Naive B cell (primary cell): ENCODE results near the gene CDC42SE1. TPM values are rescaled to one million over a fixed set of nuclear protein-coding genes. Genes with fewer than 3 reads are reported as not detected.
A peak's percentile ranks its signal among the peaks of the same experiment; 100 is the strongest.

Source experiments
- ATAC-seq, 2 donors: fragments of 150-1000 bp; cut with Tn5 transposase; 2 replicates each; pipeline ENCODE4 v1.10.0; 2021; ENCODE audit warnings: low read depth in 2 of 2, mild to moderate bottlenecking in 2 of 2, moderate library complexity in 2 of 2
- DNase-seq: peaks from one replicate; pipeline ENCODE4 v3.0.0; 2022
- H3K27ac Mint-ChIP-seq, 6 donors: one replicate each; pipeline ENCODE4 v1.8.0; 2020 to 2022; ENCODE audit warnings: mild to moderate bottlenecking in 6 of 6, mixed read lengths in 6 of 6, moderate library complexity in 5 of 6, inconsistent platforms in 2 of 6
- H3K27me3 Mint-ChIP-seq, 3 donors: one replicate each; pipeline ENCODE4 v1.8.0; 2021 to 2022; ENCODE audit warnings: mixed read lengths in 3 of 3, mild to moderate bottlenecking in 1 of 3
- H3K36me3 Mint-ChIP-seq, 2 donors: one replicate each; pipeline ENCODE4 v1.8.0; 2020 to 2022; ENCODE audit warnings: mixed read lengths in 2 of 2, inconsistent platforms in 1 of 2, mild to moderate bottlenecking in 1 of 2
- H3K4me1 Mint-ChIP-seq, 3 donors: one replicate each; pipeline ENCODE4 v1.8.0; 2020 to 2022; ENCODE audit warnings: mixed read lengths in 3 of 3, inconsistent platforms in 1 of 3, mild to moderate bottlenecking in 1 of 3, moderate library complexity in 1 of 3
- H3K4me3 Mint-ChIP-seq, 8 donors: one replicate each; pipeline ENCODE4 v1.8.0; 2020 to 2022; ENCODE audit warnings: mild to moderate bottlenecking in 8 of 8, mixed read lengths in 8 of 8, moderate library complexity in 8 of 8, inconsistent platforms in 2 of 8
- H3K9me3 Mint-ChIP-seq, 7 donors: one replicate each; pipeline ENCODE4 v1.8.0; 2020 to 2022; ENCODE audit warnings: mixed read lengths in 7 of 7, mild to moderate bottlenecking in 5 of 7, inconsistent platforms in 2 of 7, moderate library complexity in 1 of 7
- polyA plus RNA-seq, 6 donors: library from polyadenylated mRNA; unstranded; fragments of 300-500 nt; fragmentation: Illumina TruSeq; gene quantifications; one replicate each; pipeline ENCODE4 v1.2.3, GENCODE V29; 2021; ENCODE audit warnings: low read depth in 6 of 6

Gene CDC42SE1
- polyA plus RNA-seq, 6 donors from 2014 or later = 98.9 to 152 (median 119) TPM

DNA sequence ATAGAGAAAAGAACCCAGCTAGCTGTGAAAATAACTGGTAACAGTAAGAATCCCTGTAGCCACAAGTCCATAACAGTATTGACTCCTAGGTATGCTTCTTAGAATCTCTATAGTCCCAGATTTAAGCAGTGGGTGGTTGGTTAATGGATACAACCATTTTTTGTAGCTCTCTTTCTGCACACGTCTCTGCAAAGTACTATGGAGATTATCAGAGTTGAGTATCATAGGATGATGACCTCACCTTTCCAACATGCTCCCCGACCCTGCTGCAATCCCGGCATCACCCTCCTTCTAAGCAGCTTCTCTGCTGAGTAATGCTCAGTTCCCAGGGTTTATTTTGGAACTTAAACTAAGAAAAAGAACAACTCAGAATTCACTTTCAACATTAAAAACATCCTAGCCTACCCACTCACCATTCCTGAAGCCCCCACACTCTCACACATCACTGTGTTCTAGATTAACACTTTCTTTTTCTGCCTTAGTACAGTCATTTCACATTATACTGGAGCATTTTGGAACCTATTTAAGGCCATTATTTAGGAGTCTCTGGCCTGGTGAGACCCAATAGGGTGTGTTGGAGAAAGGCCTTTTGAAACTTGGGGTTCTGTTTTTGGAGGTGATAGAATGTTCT is 3.4 kb upstream of the CDC42SE1 start:
- peak overlapping the region in 1 of 8 donors; percentile 36 for H3K4me3 Mint-ChIP-seq
- H3K27ac Mint-ChIP-seq = peak overlapping the region in 2 of 6 donors; percentile 74 to 80
- DNase-seq = no peak
- H3K9me3 Mint-ChIP-seq = no peaks in the 10 kb centered on the region
- no peaks in the 10 kb centered on the region for H3K27me3 Mint-ChIP-seq
- H3K4me1 Mint-ChIP-seq = peaks cover 19 to 31% (median 25%) of the 10 kb centered on the region in 3 donors
- H3K36me3 Mint-ChIP-seq = peaks cover 0 to 15% of the 10 kb centered on the region in 2 donors
- no peak for ATAC-seq

DNA sequence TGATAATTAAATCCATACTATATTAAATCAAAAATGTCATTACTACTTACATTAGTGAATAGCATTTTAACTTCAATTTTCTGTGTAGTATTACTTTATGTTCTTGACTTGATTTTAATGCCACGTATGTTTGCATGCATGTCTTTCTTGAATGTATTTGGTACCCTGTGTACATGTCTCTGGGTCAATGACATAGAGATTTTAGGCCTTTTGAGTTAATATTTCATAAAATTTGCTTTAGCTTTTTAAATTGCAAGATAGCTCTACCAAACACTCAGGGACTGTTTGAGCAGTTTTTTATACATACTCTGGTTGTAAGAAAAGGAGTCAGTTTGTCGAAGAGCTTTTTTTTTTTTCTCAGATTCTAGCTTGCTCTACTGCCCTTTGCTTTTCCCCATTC is 2.3 kb upstream of the CDC42SE1 start:
- H3K36me3 Mint-ChIP-seq = peaks cover 0 to 25% of the 10 kb centered on the region in 2 donors
- H3K27ac Mint-ChIP-seq = peak overlapping the region in 1 of 6 donors; percentile 68
- H3K4me1 Mint-ChIP-seq = peaks cover 30 to 43% (median 31%) of the 10 kb centered on the region in 3 donors
- no peaks in the 10 kb centered on the region for H3K9me3 Mint-ChIP-seq
- DNase-seq (no peak), ATAC-seq (no peak)
- peak overlapping the region in 1 of 8 donors; percentile 97 for H3K4me3 Mint-ChIP-seq
- no peaks in the 10 kb centered on the region for H3K27me3 Mint-ChIP-seq

DNA sequence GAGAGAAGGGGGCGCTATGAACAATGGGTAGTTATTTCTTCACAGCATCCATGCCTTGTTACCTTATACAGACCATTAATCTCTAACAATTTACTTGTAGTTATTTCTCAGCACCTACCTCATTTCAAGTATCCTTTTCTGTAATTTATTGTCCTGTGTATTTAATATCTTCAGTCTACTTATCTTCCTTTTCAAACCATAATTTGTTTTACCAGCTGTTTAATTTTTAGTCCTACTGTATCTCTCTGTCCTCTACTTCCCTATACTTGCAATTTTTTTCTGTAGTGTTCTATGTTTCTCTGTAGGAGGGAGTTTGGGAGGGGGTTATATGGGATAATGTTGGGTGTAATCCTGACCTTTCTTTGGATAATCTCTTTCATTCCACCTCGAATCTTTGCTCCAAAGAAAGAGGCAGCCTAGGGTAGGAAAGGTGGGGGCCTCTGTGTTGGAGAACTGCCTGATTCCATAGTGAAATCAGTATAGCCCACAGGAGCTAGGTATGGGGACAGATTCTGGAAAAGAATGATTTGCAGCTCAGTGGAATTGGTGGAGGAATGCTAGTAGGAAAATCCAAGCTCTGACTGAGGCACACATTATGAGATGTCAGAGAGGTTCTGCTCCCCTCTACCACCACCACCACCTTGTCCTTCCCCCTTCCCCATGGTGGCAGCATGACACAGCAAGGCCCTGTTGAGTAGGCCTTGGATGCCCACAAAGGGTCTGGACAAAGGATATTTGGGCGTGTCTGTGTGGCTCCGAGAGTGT is 1.4 kb upstream of the CDC42SE1 start:
- Mint-ChIP-seq H3K4me3 (peak overlapping the region; percentile 87 to 100 (median 98)), H3K27ac (peak overlapping the region in 5 of 6 donors; percentile 27 to 99 (median 84)), H3K9me3 (no peaks in the 10 kb centered on the region), H3K27me3 (no peaks in the 10 kb centered on the region), H3K36me3 (peaks cover 0 to 28% of the 10 kb centered on the region in 2 donors), H3K4me1 (peaks cover 39 to 52% (median 39%) of the 10 kb centered on the region in 3 donors)
- ATAC-seq (no peak), DNase-seq (no peak)

DNA sequence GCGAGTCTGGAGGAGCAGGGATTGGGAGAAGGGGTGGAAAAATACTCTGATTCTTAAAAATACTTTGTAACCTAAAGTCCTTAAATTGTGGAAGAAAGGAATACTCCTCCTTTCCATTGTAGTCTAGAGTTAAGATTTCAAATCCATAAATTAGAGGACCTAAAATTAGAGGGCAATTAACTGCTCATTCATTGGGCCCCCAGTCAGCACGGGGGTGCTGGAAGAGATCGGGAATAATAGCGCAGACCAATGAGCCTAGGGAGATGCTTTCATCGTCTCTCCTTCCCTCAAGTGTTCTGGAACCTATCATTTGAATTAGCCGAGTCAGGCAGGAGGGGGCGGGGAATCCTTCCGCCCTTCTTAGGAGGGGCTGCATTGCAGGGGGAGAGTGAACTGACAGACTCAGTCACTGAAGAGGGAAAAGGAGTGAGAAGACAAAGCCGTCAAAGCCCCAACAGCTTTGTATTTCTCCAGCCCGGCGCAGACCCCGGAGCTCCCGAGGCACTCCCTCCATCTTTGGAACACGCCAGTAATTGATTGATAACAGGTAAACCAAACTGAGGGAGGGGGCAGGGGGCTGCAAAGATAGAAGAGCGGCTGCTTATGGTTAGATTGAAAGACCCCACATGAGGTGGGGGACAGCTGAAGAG is 710 bp upstream of the CDC42SE1 start, which contains the start of gene MLLT11:
Gene MLLT11, plus strand, starts transcription at position 391 of the 650 bp plus-strand sequence. CDS start 6,828 bp downstream, outside the sequence.
- no peaks in the 10 kb centered on the region for H3K27me3 Mint-ChIP-seq
- peaks cover 46 to 59% (median 46%) of the 10 kb centered on the region in 3 donors for H3K4me1 Mint-ChIP-seq
- ATAC-seq = no peak
- H3K9me3 Mint-ChIP-seq = no peaks in the 10 kb centered on the region
- H3K36me3 Mint-ChIP-seq = peaks cover 2 to 30% of the 10 kb centered on the region in 2 donors
- DNase-seq = no peak
- peak within 1 kb of the TSS; percentile 98 to 99 (median 98) for H3K27ac Mint-ChIP-seq
- H3K4me3 Mint-ChIP-seq = peak within 1 kb of the TSS; percentile 87 to 100 (median 98)

DNA sequence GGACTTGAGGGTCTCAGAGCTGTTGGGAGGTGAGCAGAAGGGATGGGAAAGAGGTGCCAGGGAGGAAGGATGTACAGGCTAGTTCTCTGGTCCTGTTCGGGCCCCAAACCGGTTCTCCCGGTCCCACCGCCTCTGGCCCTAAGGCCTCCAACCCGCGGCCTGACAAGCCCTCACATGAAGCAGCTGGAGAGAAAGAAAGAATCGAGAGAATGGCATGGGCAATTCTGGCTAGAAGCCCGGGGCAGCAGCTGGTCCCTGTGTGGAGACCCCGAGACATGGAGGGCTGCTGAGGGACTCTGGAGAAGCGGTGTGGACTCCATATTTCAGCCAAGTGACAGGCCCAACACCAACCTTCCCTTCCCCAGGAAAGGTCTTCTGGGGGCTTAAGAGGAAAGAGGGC is 730 bp downstream of the CDC42SE1 start:
- Mint-ChIP-seq H3K36me3 (peaks cover 7 to 43% of the 10 kb centered on the region in 2 donors), H3K4me3 (peak overlapping the region; percentile 87 to 100 (median 98)), H3K27me3 (no peaks in the 10 kb centered on the region), H3K4me1 (peaks cover 57 to 64% (median 60%) of the 10 kb centered on the region in 3 donors), H3K27ac (peak overlapping the region; percentile 95 to 99 (median 98)), H3K9me3 (no peaks in the 10 kb centered on the region)
- ATAC-seq (no peak), DNase-seq (no peak)

DNA sequence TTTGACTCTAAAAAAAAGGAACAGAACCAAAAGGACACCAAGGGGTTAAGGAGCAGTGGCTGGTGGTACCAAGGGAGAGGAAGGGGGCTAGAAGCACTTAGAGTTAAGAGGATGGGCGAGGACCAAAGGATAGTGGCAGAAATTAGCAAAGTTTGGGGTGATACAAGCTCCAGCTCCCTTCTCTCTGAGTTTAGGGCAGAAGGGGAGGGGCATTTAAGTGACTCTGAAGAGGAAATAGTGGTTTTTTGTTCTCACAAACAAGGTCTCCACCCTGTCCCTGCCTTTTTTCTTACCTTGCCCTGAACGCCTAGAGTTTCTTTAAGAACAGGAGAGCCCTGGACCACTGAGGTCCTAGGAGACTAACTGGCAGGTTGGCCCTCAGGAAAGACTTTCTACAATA is 3.3 kb downstream of the CDC42SE1 start:
- no peaks in the 10 kb centered on the region for H3K27me3 Mint-ChIP-seq
- ATAC-seq (peak; percentile 18 to 23), DNase-seq (peak; percentile 46)
- peaks cover 7 to 53% of the 10 kb centered on the region in 2 donors for H3K36me3 Mint-ChIP-seq
- no peaks in the 10 kb centered on the region for H3K9me3 Mint-ChIP-seq
- H3K4me1 Mint-ChIP-seq = peaks cover 61 to 80% (median 70%) of the 10 kb centered on the region in 3 donors
- H3K27ac Mint-ChIP-seq = peak overlapping the region; percentile 57 to 99 (median 91)
- peak overlapping the region; percentile 87 to 100 (median 98) for H3K4me3 Mint-ChIP-seq

DNA sequence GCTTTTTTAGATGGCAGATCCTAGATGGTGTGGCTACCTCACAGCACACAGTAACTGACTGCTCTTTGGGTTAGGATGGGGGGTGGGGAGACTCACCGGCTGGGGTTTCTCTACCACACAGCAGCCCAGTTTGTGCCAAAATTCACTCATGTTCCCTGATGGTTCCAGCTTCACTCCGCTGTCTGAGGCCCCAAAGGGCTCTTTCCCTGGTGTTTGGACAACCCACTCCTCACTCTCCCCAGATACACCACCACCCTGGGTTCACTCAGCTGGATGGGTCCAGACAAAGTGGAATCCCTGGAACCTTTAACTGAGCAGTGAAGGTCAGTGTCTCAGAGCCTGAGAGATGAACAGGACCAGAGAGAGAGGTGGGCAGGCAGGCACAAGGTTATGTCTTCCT is 3.8 kb downstream of the CDC42SE1 start:
- Mint-ChIP-seq H3K4me1 (peaks cover 60 to 76% (median 64%) of the 10 kb centered on the region in 3 donors), H3K27me3 (no peaks in the 10 kb centered on the region), H3K27ac (peak overlapping the region; percentile 57 to 99 (median 91)), H3K4me3 (peak overlapping the region; percentile 87 to 100 (median 98)), H3K36me3 (peaks cover 7 to 53% of the 10 kb centered on the region in 2 donors), H3K9me3 (no peaks in the 10 kb centered on the region)
- DNase-seq (no peak), ATAC-seq (no peak)

DNA sequence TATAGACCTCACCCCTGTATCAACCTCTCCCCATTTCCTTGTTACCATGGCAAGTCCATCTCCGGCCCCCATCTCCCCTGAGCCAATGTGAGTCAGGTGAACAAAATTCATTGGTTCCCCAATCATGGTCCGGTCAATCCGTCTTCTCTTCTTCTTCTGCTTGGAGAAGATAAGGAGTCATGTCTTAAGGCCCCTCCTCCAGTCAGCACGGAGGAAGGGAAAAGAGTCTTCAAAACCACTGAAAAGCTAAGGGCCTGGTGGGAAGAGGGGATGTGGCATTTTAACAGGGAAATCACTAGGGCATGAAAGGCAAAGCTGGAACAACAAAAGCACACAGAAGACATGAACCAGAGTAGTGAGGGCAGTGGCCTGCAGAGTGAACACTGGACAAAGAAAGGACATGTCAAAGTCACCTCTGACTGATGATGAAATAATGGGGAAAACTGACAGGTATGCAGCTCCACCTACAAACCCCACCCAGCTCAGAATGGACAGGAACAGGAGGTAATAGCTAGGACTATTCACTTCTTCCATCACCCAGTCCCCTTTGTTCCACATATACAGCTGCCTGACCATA is 4.4 kb downstream of the CDC42SE1 start:
- Mint-ChIP-seq H3K4me3 (peak overlapping the region; percentile 87 to 100 (median 98)), H3K36me3 (peaks cover 7 to 53% of the 10 kb centered on the region in 2 donors), H3K27ac (peak overlapping the region; percentile 82 to 99 (median 94)), H3K9me3 (no peaks in the 10 kb centered on the region), H3K4me1 (peaks cover 59 to 73% (median 60%) of the 10 kb centered on the region in 3 donors), H3K27me3 (no peaks in the 10 kb centered on the region)
- DNase-seq = no peak
- ATAC-seq = no peak

DNA sequence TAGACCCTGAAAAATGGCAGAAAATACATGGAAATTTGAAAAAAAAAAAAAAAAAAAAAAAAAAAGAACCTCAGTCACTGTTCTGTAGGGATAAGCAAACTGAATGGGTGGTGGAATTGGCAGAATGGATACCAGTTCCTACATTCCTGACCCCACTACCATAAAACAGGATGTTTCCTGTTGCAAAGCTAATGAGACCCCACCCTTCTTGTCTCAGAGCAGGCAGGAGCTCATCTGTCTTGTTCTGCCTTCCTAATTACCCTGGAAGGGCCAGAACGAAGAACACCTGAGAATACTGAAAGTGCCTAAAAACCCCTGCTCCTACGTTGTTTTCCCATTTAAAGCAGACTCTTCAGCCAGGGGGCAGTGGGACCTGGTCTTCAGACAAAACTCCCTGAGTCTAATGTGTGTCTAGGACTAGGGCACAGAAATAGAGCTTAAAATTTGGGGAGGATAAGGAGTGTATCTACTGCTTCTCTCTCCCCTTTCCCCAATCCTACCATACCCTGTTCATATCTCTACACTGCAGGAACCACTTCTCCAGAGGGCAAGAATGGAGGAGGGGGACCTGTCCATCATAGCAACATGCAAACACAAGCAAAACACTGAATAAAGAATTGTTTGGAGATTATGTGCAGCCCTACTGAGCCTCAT is 7.9 kb downstream of the CDC42SE1 start:
- H3K9me3 Mint-ChIP-seq = no peaks in the 10 kb centered on the region
- peaks cover 7 to 25% of the 10 kb centered on the region in 2 donors for H3K36me3 Mint-ChIP-seq
- H3K4me3 Mint-ChIP-seq = peak overlapping the region in 2 of 8 donors; percentile 6 to 15
- H3K4me1 Mint-ChIP-seq = peaks cover 49 to 78% (median 52%) of the 10 kb centered on the region in 3 donors
- DNase-seq (no peak), ATAC-seq (no peak)
- H3K27me3 Mint-ChIP-seq = no peaks in the 10 kb centered on the region
- peak overlapping the region in 4 of 6 donors; percentile 23 to 99 (median 87) for H3K27ac Mint-ChIP-seq

DNA sequence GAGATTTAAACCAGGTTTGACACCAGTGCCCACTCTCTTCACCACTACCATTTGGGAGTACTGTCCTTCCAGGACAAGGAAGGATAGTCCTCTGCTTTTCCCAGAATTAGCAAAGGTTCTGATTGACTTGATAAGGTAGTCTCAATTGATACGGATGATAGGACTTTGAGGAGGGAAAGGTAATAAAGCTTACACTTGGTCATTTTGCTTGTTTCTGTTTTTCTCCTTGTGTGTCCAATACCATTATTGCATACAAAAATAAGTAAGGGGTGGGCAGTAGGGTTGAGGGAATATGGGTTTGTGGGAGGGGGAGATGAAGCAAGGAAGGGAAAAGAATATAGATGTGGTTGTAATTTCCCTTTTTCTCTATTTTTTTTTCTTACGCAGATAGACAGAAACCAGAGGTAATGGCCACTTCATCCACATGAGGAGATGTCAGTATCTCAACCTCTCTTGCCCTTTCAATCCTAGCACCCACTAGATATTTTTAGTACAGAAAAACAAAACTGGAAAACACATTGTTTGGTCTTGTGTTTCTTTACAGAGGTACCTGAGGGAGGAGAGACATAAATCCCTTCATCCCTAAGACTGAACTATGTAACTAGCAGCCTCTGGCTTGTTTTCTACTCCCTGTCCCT is 9.3 kb downstream of the CDC42SE1 start:
- peaks cover 6 to 23% of the 10 kb centered on the region in 2 donors for H3K36me3 Mint-ChIP-seq

DNA sequence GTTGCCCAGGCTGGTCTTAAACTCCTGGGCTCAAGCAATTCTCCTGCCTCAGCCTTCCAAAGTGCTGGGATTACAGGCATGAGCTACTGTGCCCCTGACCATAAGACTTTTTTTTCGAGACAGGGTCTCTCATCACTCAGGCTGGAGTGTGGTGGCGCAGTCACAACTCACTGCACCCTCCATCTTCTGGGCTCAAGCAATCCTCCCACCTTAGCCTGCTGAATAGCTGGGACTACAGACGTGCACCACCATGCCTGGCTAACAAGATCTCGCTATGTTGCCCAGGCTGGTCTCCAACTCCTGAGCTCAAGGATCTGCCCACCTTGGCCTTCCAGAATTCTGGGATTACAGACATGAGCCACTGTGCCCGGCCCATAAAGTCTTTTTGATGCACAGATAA is 10.0 kb downstream of the CDC42SE1 start:
- H3K4me1 Mint-ChIP-seq = peaks cover 35 to 62% (median 39%) of the 10 kb centered on the region in 3 donors
- H3K9me3 Mint-ChIP-seq = no peaks in the 10 kb centered on the region
- no peaks in the 10 kb centered on the region for H3K27me3 Mint-ChIP-seq
- DNase-seq = no peak
- peak overlapping the region in 7 of 8 donors; percentile 47 to 96 (median 95) for H3K4me3 Mint-ChIP-seq
- no peak for ATAC-seq
- peaks cover 0 to 16% of the 10 kb centered on the region in 2 donors for H3K36me3 Mint-ChIP-seq
- H3K27ac Mint-ChIP-seq = peak overlapping the region in 3 of 6 donors; percentile 27 to 99 (median 96)

More for the DNA sequence above, 9.3 kb downstream of the CDC42SE1 start:
- H3K9me3 Mint-ChIP-seq = no peaks in the 10 kb centered on the region
- H3K27ac Mint-ChIP-seq = peak overlapping the region in 5 of 6 donors; percentile 9 to 99 (median 60)
- H3K4me3 Mint-ChIP-seq = peak overlapping the region in 3 of 8 donors; percentile 4 to 96 (median 6)
- H3K27me3 Mint-ChIP-seq = no peaks in the 10 kb centered on the region
- H3K4me1 Mint-ChIP-seq = peaks cover 37 to 69% (median 45%) of the 10 kb centered on the region in 3 donors
- ATAC-seq (no peak), DNase-seq (no peak)

DNA sequence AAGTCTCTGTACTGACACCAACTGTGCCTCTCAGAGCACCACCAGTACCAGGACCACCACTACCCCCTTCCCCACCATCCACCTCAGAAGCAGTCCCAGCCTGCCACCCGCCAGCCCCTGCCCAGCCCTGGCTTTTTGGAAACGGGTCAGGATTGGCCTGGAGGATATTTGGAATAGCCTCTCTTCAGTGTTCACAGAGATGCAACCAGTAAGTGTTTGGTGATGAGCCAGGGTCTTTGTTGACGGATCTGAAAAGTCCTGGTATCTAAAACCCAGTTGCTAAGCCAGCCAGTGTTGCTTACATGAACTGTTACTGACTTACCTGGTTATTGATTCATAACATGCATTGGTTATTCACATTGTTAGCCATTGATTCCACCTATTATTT is 10.8 kb downstream of the CDC42SE1 start:
- H3K4me3 Mint-ChIP-seq = peak overlapping the region; percentile 93 to 98 (median 95)
- ATAC-seq (no peak), DNase-seq (no peak)
- no peaks in the 10 kb centered on the region for H3K27me3 Mint-ChIP-seq
- H3K27ac Mint-ChIP-seq = peak overlapping the region; percentile 74 to 96 (median 86)
- peaks cover 31 to 55% (median 39%) of the 10 kb centered on the region in 3 donors for H3K4me1 Mint-ChIP-seq
- H3K9me3 Mint-ChIP-seq = no peaks in the 10 kb centered on the region
- H3K36me3 Mint-ChIP-seq = peaks cover 0 to 10% of the 10 kb centered on the region in 2 donors
